ENCODE results near the gene EIF4A3.

GRCh38 chr17:80095844-80096475 lies 51.0 kb downstream of the EIF4A3 start:
- TF ChIP-seq CTCF (IDR thresholded peaks at IDR 0.05): no peak
- TF ChIP-seq POLR2AphosphoS5 (IDR thresholded peaks at IDR 0.05): no peak
